Neural progenitor cell (in vitro differentiated cells): ENCODE data around the gene NOTCH4.
A peak's percentile ranks its signal among the peaks of the same experiment; 100 is the strongest.

Experiments
- CTCF ChIP-seq: fragments of 200-600 bp; sonication (generic); IDR thresholded peaks from 2 replicates; pipeline ENCODE4 v1.5.1; 2017; ENCODE audit warnings: antibody characterized with exemption, mild to moderate bottlenecking
- EZH2phosphoT487 ChIP-seq: fragments of 200-600 bp; sonication (generic); IDR thresholded peaks from 2 replicates; pipeline ENCODE4 v1.6.1; 2017; ENCODE audit warnings: antibody characterized with exemption

DNA sequence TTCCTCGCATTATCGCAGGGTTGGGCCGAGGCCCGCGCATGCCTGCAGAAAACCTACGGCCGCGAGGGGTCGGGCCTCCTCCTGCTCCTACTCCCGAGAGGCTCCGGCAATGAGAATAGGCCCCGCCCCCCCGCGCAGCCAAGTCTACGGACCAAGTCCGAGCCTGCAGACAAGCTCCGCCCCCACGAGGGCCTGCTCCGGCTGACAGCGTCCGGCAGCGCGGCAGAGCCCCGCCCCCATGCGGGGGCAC is 28.3 kb downstream of the NOTCH4 start:
- TF ChIP-seq CTCF = peak; percentile 34
- TF ChIP-seq EZH2phosphoT487 = no peak
